ENCODE data around the gene CHRD. TPM values are rescaled to one million over a fixed set of nuclear protein-coding genes. Genes with fewer than 3 reads are reported as not detected.
A peak's percentile ranks its signal among the peaks of the same experiment; 100 is the strongest.

The CHRD gene
- total and polyA plus RNA-seq, 9 of the 15 experiments (the other 6 are each of a cell fraction or from before 2014, with no cell fraction given) = 0.11 to 1.3 (median 0.59) TPM; not detected in 3

DNA sequence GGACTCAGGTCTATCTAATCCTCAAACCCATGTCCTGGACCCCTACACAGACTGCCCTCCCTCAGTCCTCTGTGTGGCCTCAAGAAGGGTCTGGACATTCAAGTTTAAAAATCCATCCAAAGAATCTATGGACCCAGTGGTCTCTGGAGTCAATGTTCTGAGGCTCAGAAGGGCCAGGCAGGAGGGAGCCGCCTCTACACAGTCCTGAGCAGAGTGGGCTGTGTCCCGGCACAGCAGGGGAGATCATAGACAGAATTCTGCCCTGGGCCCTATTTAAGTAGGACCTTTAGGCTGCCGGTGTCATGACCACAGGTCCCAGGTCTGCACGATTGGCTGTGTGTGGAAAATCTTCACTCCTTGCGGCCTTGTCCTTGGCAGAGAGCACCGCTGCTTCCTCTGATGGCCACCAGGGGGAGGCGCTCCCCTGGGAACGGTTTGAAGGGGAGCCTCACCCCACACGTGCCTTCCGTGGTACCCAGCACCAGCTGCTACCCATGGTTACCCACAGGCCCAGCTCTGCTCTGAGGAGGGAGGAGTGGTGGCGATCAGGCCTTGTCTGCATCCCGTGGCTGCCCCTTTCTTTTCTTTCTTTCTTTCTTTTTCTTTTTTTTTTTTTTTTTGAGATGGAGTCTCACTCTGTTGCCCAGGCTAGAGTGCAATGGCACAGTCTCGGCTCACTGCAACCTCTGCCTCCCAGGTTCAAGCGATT, 37.9 kb downstream of the CHRD start (continued):
- TF ChIP-seq, protein P1, sequence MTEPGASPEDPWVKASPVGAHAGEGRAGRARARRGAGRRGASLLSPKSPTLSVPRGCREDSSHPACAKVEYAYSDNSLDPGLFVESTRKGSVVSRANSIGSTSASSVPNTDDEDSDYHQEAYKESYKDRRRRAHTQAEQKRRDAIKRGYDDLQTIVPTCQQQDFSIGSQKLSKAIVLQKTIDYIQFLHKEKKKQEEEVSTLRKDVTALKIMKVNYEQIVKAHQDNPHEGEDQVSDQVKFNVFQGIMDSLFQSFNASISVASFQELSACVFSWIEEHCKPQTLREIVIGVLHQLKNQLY (CRISPR knock-in tag; conservative IDR thresholded peaks at IDR 0.05) = no peak
- TF ChIP-seq MYC (IDR thresholded peaks at IDR 0.05; ENCODE audit: low read depth, low read length) = peak; percentile 69
- TF ChIP-seq MYC (CRISPR knock-in tag; IDR thresholded peaks at IDR 0.05; ENCODE audit: borderline replicate concordance, low read depth) = no peak
- no peak for TF ChIP-seq SMAD4 (CRISPR knock-in tag; conservative IDR thresholded peaks at IDR 0.05)
- TF ChIP-seq, protein P2, sequence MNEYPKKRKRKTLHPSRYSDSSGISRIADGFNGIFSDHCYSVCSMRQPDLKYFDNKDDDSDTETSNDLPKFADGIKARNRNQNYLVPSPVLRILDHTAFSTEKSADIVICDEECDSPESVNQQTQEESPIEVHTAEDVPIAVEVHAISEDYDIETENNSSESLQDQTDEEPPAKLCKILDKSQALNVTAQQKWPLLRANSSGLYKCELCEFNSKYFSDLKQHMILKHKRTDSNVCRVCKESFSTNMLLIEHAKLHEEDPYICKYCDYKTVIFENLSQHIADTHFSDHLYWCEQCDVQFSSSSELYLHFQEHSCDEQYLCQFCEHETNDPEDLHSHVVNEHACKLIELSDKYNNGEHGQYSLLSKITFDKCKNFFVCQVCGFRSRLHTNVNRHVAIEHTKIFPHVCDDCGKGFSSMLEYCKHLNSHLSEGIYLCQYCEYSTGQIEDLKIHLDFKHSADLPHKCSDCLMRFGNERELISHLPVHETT (CRISPR knock-in tag; conservative IDR thresholded peaks at IDR 0.05 in 1 of 2, IDR thresholded peaks at IDR 0.05 in 1 of 2) = no peak
- no peak for TF ChIP-seq TCF7 (IDR thresholded peaks at IDR 0.05; ENCODE audit: borderline replicate concordance)
- TF ChIP-seq, protein P3, sequence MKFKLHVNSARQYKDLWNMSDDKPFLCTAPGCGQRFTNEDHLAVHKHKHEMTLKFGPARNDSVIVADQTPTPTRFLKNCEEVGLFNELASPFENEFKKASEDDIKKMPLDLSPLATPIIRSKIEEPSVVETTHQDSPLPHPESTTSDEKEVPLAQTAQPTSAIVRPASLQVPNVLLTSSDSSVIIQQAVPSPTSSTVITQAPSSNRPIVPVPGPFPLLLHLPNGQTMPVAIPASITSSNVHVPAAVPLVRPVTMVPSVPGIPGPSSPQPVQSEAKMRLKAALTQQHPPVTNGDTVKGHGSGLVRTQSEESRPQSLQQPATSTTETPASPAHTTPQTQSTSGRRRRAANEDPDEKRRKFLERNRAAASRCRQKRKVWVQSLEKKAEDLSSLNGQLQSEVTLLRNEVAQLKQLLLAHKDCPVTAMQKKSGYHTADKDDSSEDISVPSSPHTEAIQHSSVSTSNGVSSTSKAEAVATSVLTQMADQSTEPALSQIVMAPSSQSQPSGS (CRISPR knock-in tag; IDR thresholded peaks at IDR 0.05) = no peak
- no peak for TF ChIP-seq EZH2 (IDR thresholded peaks at IDR 0.05; ENCODE audit: borderline replicate concordance, low read depth, low read length)
- TF ChIP-seq, protein P4, sequence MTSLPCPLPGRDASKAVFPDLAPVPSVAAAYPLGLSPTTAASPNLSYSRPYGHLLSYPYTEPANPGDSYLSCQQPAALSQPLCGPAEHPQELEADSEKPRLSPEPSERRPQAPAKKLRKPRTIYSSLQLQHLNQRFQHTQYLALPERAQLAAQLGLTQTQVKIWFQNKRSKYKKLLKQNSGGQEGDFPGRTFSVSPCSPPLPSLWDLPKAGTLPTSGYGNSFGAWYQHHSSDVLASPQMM (CRISPR knock-in tag; IDR thresholded peaks at IDR 0.05) = no peak
- TF ChIP-seq, protein P5, sequence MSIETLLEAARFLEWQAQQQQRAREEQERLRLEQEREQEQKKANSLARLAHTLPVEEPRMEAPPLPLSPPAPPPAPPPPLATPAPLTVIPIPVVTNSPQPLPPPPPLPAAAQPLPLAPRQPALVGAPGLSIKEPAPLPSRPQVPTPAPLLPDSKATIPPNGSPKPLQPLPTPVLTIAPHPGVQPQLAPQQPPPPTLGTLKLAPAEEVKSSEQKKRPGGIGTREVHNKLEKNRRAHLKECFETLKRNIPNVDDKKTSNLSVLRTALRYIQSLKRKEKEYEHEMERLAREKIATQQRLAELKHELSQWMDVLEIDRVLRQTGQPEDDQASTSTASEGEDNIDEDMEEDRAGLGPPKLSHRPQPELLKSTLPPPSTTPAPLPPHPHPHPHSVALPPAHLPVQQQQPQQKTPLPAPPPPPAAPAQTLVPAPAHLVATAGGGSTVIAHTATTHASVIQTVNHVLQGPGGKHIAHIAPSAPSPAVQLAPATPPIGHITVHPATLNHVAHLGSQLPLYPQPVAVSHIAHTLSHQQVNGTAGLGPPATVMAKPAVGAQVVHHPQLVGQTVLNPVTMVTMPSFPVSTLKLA (conservative IDR thresholded peaks at IDR 0.05) = 0 out of 4 replicates have a peak, but pooled peaks of 1 of the 2 experiments have one; percentile 13
- TF ChIP-seq, protein P6, sequence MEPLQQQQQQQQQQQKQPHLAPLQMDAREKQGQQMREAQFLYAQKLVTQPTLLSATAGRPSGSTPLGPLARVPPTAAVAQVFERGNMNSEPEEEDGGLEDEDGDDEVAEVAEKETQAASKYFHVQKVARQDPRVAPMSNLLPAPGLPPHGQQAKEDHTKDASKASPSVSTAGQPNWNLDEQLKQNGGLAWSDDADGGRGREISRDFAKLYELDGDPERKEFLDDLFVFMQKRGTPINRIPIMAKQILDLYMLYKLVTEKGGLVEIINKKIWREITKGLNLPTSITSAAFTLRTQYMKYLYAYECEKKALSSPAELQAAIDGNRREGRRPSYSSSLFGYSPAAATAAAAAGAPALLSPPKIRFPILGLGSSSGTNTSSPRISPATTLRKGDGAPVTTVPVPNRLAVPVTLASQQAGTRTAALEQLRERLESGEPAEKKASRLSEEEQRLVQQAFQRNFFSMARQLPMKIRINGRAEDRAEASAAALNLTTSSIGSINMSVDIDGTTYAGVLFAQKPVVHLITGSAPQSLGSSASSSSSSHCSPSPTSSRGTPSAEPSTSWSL (CRISPR knock-in tag; IDR thresholded peaks at IDR 0.05; ENCODE audit: borderline replicate concordance) = no peak
- TF ChIP-seq ZNF274 (IDR thresholded peaks at IDR 0.05; ENCODE audit: borderline replicate concordance, low read depth, low read length) = no peak
- TF ChIP-seq, protein P7, sequence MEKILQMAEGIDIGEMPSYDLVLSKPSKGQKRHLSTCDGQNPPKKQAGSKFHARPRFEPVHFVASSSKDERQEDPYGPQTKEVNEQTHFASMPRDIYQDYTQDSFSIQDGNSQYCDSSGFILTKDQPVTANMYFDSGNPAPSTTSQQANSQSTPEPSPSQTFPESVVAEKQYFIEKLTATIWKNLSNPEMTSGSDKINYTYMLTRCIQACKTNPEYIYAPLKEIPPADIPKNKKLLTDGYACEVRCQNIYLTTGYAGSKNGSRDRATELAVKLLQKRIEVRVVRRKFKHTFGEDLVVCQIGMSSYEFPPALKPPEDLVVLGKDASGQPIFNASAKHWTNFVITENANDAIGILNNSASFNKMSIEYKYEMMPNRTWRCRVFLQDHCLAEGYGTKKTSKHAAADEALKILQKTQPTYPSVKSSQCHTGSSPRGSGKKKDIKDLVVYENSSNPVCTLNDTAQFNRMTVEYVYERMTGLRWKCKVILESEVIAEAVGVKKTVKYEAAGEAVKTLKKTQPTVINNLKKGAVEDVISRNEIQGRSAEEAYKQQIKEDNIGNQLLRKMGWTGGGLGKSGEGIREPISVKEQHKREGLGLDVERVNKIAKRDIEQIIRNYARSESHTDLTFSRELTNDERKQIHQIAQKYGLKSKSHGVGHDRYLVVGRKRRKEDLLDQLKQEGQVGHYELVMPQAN (IDR thresholded peaks at IDR 0.05; ENCODE audit: borderline replicate concordance) = no peak
- no peak for TF ChIP-seq ZFP1 (CRISPR knock-in tag; IDR thresholded peaks at IDR 0.05)
- TF ChIP-seq RUNX1 (IDR thresholded peaks at IDR 0.05; ENCODE audit: low read depth) = no peak

Data from K562 (cell line).